Measurements from ENCODE around the gene TMEM43. TPM values are rescaled to one million over a fixed set of nuclear protein-coding genes. Genes with fewer than 3 reads are reported as not detected.

Gene TMEM43
- total RNA-seq, 1 donor from 2014 or later = 50.8 TPM

DNA sequence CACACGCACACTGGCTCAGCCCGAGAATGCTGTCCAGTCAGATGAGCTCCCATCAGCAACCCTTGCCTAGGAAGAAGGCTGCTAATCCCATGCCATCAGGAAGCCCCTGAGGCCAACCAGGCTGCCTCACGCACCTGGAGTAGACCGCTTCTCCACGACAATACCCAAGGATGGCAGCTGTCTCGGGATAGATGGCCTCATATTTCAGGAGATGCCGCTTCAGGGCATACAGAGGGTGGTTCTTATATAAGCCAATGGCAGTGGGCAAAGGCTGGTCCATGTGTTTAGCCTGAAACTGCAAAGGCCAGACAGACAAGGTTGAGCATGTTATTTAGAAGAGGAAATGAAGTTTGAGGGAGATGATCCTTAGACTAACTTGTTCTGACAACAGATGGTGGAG, 31.3 kb downstream of the TMEM43 start:
- TF ChIP-seq, protein P1, sequence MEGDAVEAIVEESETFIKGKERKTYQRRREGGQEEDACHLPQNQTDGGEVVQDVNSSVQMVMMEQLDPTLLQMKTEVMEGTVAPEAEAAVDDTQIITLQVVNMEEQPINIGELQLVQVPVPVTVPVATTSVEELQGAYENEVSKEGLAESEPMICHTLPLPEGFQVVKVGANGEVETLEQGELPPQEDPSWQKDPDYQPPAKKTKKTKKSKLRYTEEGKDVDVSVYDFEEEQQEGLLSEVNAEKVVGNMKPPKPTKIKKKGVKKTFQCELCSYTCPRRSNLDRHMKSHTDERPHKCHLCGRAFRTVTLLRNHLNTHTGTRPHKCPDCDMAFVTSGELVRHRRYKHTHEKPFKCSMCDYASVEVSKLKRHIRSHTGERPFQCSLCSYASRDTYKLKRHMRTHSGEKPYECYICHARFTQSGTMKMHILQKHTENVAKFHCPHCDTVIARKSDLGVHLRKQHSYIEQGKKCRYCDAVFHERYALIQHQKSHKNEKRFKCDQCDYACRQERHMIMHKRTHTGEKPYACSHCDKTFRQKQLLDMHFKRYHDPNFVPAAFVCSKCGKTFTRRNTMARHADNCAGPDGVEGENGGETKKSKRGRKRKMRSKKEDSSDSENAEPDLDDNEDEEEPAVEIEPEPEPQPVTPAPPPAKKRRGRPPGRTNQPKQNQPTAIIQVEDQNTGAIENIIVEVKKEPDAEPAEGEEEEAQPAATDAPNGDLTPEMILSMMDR (IDR thresholded peaks at IDR 0.05; ENCODE audit: partially characterized antibody, unreplicated experiment) = no peak
- no peak for DNase-seq
- Mint-ChIP-seq H3K27ac (ENCODE audit: unreplicated experiment) (no peak overlapping the region), H3K4me3 (ENCODE audit: unreplicated experiment) (no peak overlapping the region), H3K27me3 (ENCODE audit: unreplicated experiment) (no peaks in the 10 kb centered on the region), H3K4me1 (ENCODE audit: low read depth, unreplicated experiment) (no peaks in the 10 kb centered on the region), H3K9me3 (ENCODE audit: unreplicated experiment) (no peaks in the 10 kb centered on the region), H3K36me3 (ENCODE audit: unreplicated experiment) (peaks cover 3% of the 10 kb centered on the region)

DNA sequence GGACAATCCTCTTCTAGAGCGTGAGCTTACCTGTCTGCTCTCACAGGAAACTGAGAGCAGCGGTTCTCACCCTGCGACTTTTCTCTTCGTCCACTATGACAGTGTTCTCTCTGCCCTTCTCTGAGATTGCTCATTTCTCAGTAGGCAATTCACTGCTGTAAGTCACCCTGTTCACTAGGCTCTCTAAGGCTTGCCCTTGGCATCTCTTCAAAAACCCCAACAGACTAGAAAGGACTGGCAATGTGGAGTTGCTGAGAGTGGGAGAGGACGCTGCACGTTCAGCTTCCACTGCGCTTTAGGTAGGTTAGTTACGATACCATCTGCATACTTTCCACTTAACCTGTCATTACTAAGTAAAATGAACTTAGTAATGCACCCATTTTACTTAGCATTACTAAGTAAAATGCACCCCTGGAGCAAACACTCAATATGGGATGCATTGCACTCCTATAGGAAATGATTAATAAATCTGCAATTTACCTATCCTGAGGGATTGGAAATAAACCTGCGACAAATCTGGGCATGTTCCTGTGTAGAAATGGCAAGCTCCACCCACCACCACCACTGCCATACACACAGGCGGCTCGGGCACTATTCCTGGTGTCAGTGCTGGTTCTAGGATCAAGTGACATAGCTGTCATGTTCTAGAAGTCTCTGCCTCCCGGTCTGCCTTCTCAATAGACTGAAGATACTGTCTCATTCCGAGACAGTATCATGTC, 32.1 kb downstream of the TMEM43 start:
- Mint-ChIP-seq H3K4me3 (ENCODE audit: unreplicated experiment) (no peak overlapping the region), H3K27ac (ENCODE audit: unreplicated experiment) (no peak overlapping the region), H3K36me3 (ENCODE audit: unreplicated experiment) (peaks cover 10% of the 10 kb centered on the region), H3K4me1 (ENCODE audit: low read depth, unreplicated experiment) (no peaks in the 10 kb centered on the region), H3K9me3 (ENCODE audit: unreplicated experiment) (peaks cover 5% of the 10 kb centered on the region), H3K27me3 (ENCODE audit: unreplicated experiment) (no peaks in the 10 kb centered on the region)
- TF ChIP-seq, protein P1 (IDR thresholded peaks at IDR 0.05; ENCODE audit: partially characterized antibody, unreplicated experiment) = no peak
- no peak for DNase-seq

DNA sequence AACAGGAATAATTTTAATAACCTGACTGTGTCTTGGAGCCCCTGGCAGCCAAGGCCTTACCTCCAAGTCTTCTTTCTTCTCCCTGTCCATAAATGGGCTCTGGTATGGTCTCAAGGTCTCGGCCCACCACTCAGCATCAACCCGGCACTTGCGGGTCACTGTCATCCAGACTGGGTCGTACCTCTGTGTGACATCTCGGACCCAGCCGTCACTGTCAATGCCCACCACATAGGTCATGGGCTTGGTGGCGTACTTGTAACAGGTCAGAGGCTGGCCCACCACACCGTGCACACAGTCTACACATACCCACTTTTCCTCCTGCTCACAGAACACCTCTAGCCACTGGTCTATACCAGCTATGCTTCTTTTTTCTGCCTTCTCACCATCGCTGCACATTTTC, 33.1 kb downstream of the TMEM43 start:
- TF ChIP-seq, protein P1 (IDR thresholded peaks at IDR 0.05; ENCODE audit: partially characterized antibody, unreplicated experiment) = no peak
- peaks cover 16% of the 10 kb centered on the region for H3K36me3 Mint-ChIP-seq (ENCODE audit: unreplicated experiment)
- no peak overlapping the region for H3K4me3 Mint-ChIP-seq (ENCODE audit: unreplicated experiment)
- H3K4me1 Mint-ChIP-seq (ENCODE audit: low read depth, unreplicated experiment) = no peaks in the 10 kb centered on the region
- H3K27me3 Mint-ChIP-seq (ENCODE audit: unreplicated experiment) = no peaks in the 10 kb centered on the region
- peaks cover 5% of the 10 kb centered on the region for H3K9me3 Mint-ChIP-seq (ENCODE audit: unreplicated experiment)
- DNase-seq = no peak
- H3K27ac Mint-ChIP-seq (ENCODE audit: unreplicated experiment) = no peak overlapping the region

DNA sequence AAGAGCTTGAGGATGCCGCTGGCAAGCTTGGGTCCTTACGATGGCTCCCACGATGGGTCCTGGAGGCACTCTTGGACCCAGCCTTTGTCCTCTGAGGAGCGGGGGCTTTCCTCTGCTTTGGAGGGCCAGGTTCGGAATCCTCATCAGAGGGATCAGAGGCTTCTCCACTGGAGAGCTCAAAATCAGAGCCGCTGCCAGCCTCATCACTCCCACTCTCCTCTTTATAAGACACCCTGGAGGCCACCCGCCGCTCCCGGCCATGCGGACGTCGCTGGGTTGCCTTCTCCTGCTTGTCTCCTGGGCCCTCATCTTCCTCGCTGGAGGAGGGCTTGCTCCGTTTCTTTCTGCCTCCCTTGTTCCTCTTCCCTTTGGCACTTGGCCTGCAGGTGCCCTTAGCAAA, 33.5 kb downstream of the TMEM43 start:
- no peaks in the 10 kb centered on the region for H3K4me1 Mint-ChIP-seq (ENCODE audit: low read depth, unreplicated experiment)
- no peak overlapping the region for H3K27ac Mint-ChIP-seq (ENCODE audit: unreplicated experiment)
- no peak for DNase-seq
- peaks cover 16% of the 10 kb centered on the region for H3K36me3 Mint-ChIP-seq (ENCODE audit: unreplicated experiment)
- H3K4me3 Mint-ChIP-seq (ENCODE audit: unreplicated experiment) = no peak overlapping the region
- TF ChIP-seq, protein P1 (IDR thresholded peaks at IDR 0.05; ENCODE audit: partially characterized antibody, unreplicated experiment) = no peak
- H3K27me3 Mint-ChIP-seq (ENCODE audit: unreplicated experiment) = no peaks in the 10 kb centered on the region
- peaks cover 5% of the 10 kb centered on the region for H3K9me3 Mint-ChIP-seq (ENCODE audit: unreplicated experiment)

DNA sequence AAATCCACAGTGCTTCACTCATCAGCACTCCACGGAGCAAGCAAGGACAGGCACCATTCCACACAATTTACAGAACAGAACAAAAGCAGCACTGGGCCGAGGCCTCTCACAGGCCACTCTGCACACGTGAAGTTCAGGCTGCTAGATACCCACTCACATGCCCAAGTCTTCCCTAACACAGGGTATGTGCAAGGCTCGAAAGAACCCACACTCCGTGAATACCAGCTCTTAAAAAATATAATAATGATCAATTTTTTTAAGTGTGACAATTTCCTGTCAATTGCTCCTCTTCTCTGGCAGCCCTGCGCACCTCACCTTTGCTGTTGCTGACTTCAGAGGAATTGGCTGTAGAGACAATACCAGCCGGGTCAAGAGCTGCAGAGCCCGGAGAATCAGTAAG, 34.6 kb downstream of the TMEM43 start:
- peaks cover 16% of the 10 kb centered on the region for H3K36me3 Mint-ChIP-seq (ENCODE audit: unreplicated experiment)
- H3K4me1 Mint-ChIP-seq (ENCODE audit: low read depth, unreplicated experiment) = no peaks in the 10 kb centered on the region
- no peaks in the 10 kb centered on the region for H3K27me3 Mint-ChIP-seq (ENCODE audit: unreplicated experiment)

More for the DNA sequence above, 34.6 kb downstream of the TMEM43 start:
- H3K9me3 Mint-ChIP-seq (ENCODE audit: unreplicated experiment) = peaks cover 5% of the 10 kb centered on the region
- TF ChIP-seq, protein P1 (IDR thresholded peaks at IDR 0.05; ENCODE audit: partially characterized antibody, unreplicated experiment) = no peak
- no peak overlapping the region for H3K27ac Mint-ChIP-seq (ENCODE audit: unreplicated experiment)
- DNase-seq = no peak
- H3K4me3 Mint-ChIP-seq (ENCODE audit: unreplicated experiment) = no peak overlapping the region

Measured in glutamatergic neuron (in vitro differentiated cells).